Measurements from ENCODE around the gene KRTAP10-11. TPM values are rescaled to one million over a fixed set of nuclear protein-coding genes. Genes with fewer than 3 reads are reported as not detected.

Gene KRTAP10-11
- total and polyA plus RNA-seq, 2 experiments from 2014 or later: not detected

GRCh38 chr21:44682580-44683151 is 36.5 kb downstream of the KRTAP10-11 start:
- H3K9me3 Mint-ChIP-seq: no peaks in the 10 kb centered on the region; the same call in 1 of the 3 replicates
- no peak overlapping the region for H3K4me2 ChIP-seq

More at GRCh38 chr21:44682580-44683151, 36.5 kb downstream of the KRTAP10-11 start:
- TF ChIP-seq REST (IDR thresholded peaks at IDR 0.05; ENCODE audit: unreplicated experiment): no peak
- no peak for TF ChIP-seq CTCF (conservative IDR thresholded peaks at IDR 0.05; ENCODE audit: low read depth in 2 of 2)
- no peak for TF ChIP-seq NANOG (IDR thresholded peaks at IDR 0.05; ENCODE audit: borderline replicate concordance)
- TF ChIP-seq EZH2 (IDR thresholded peaks at IDR 0.05; ENCODE audit: low read depth, unreplicated experiment): no peak
- no peak for TF ChIP-seq ZNF331 (CRISPR knock-in tag; IDR thresholded peaks at IDR 0.05; ENCODE audit: low read depth)
- no peak for TF ChIP-seq JUNB (IDR thresholded peaks at IDR 0.05; ENCODE audit: unreplicated experiment)
- TF ChIP-seq, protein P1, sequence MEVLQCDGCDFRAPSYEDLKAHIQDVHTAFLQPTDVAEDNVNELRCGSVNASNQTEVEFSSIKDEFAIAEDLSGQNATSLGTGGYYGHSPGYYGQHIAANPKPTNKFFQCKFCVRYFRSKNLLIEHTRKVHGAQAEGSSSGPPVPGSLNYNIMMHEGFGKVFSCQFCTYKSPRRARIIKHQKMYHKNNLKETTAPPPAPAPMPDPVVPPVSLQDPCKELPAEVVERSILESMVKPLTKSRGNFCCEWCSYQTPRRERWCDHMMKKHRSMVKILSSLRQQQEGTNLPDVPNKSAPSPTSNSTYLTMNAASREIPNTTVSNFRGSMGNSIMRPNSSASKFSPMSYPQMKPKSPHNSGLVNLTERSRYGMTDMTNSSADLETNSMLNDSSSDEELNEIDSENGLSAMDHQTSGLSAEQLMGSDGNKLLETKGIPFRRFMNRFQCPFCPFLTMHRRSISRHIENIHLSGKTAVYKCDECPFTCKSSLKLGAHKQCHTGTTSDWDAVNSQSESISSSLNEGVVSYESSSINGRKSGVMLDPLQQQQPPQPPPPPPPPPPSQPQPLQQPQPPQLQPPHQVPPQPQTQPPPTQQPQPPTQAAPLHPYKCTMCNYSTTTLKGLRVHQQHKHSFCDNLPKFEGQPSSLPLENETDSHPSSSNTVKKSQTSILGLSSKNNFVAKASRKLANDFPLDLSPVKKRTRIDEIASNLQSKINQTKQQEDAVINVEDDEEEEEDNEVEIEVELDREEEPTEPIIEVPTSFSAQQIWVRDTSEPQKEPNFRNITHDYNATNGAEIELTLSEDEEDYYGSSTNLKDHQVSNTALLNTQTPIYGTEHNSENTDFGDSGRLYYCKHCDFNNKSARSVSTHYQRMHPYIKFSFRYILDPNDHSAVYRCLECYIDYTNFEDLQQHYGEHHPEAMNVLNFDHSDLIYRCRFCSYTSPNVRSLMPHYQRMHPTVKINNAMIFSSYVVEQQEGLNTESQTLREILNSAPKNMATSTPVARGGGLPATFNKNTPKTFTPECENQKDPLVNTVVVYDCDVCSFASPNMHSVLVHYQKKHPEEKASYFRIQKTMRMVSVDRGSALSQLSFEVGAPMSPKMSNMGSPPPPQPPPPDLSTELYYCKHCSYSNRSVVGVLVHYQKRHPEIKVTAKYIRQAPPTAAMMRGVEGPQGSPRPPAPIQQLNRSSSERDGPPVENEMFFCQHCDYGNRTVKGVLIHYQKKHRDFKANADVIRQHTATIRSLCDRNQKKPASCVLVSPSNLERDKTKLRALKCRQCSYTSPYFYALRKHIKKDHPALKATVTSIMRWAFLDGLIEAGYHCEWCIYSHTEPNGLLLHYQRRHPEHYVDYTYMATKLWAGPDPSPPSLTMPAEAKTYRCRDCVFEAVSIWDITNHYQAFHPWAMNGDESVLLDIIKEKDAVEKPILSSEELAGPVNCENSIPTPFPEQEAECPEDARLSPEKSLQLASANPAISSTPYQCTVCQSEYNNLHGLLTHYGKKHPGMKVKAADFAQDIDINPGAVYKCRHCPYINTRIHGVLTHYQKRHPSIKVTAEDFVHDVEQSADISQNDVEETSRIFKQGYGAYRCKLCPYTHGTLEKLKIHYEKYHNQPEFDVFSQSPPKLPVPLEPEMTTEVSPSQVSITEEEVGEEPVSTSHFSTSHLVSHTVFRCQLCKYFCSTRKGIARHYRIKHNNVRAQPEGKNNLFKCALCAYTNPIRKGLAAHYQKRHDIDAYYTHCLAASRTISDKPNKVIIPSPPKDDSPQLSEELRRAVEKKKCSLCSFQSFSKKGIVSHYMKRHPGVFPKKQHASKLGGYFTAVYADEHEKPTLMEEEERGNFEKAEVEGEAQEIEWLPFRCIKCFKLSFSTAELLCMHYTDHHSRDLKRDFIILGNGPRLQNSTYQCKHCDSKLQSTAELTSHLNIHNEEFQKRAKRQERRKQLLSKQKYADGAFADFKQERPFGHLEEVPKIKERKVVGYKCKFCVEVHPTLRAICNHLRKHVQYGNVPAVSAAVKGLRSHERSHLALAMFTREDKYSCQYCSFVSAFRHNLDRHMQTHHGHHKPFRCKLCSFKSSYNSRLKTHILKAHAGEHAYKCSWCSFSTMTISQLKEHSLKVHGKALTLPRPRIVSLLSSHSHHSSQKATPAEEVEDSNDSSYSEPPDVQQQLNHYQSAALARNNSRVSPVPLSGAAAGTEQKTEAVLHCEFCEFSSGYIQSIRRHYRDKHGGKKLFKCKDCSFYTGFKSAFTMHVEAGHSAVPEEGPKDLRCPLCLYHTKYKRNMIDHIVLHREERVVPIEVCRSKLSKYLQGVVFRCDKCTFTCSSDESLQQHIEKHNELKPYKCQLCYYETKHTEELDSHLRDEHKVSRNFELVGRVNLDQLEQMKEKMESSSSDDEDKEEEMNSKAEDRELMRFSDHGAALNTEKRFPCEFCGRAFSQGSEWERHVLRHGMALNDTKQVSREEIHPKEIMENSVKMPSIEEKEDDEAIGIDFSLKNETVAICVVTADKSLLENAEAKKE (CRISPR knock-in tag; IDR thresholded peaks at IDR 0.05): no peak
- TF ChIP-seq ETS1 (IDR thresholded peaks at IDR 0.05): no peak
- TF ChIP-seq CREB1 (CRISPR knock-in tag; IDR thresholded peaks at IDR 0.05; ENCODE audit: low read depth): no peak
- TF ChIP-seq EZH2phosphoT487 (IDR thresholded peaks at IDR 0.05; ENCODE audit: unreplicated experiment): no peak
- no peak for TF ChIP-seq POLR2AphosphoS5 (IDR thresholded peaks at IDR 0.05; ENCODE audit: low read depth)
- no peak for TF ChIP-seq STAT1 (IDR thresholded peaks at IDR 0.05; ENCODE audit: unreplicated experiment)
- no peak for TF ChIP-seq ZNF114 (CRISPR knock-in tag; IDR thresholded peaks at IDR 0.05)
- no peaks in the 10 kb centered on the region for H3K27me3 ChIP-seq (ENCODE audit: insufficient read depth)
- 0 out of 2 replicates have a peak, but pooled peaks cover 4% of the 10 kb centered on the region for H3F3A ChIP-seq (replicated peaks; ENCODE audit: low read depth)
- H4K20me1 ChIP-seq (replicated peaks; ENCODE audit: insufficient read depth): no peaks in the 10 kb centered on the region
- no peak overlapping the region for H3K4me3 ChIP-seq
- Mint-ChIP-seq H3K4me1 (peaks cover 19% of the 10 kb centered on the region), H3K36me3 (ENCODE audit: low read depth) (no peaks in the 10 kb centered on the region), H3K4me3 (no peak overlapping the region), H3K27ac (no peak overlapping the region), H3K27me3 (ENCODE audit: insufficient read depth, low read depth, poor library complexity) (peaks cover 12% of the 10 kb centered on the region)
- ATAC-seq: no peak
- no peaks in the 10 kb centered on the region; the same call in 1 of the 2 replicates for H3K9me2 ChIP-seq (ENCODE audit: insufficient read depth)
- H3K27ac ChIP-seq (ENCODE audit: low read depth): no peak overlapping the region
- H3K4me1 ChIP-seq (ENCODE audit: insufficient read depth): peaks cover 6% of the 10 kb centered on the region
- no peaks in the 10 kb centered on the region for H3K79me2 ChIP-seq (replicated peaks; ENCODE audit: insufficient read depth)
- H3K36me3 ChIP-seq (ENCODE audit: insufficient read depth): no peaks in the 10 kb centered on the region
- H2AFZ ChIP-seq: peak overlapping the region; percentile 32; the same call in 1 of the 2 replicates
- DNase-seq (ENCODE audit: low spot score): no peak

Data from GM23338 (cell line).